ENCODE measurements around the gene TMEM239.

TMEM239 gene

GRCh38 chr20:2859330-2860121, 43.4 kb downstream of the TMEM239 start:
- no peak for DNase-seq

GRCh38 chr20:2864626-2865025, 48.5 kb downstream of the TMEM239 start:
- no peak for DNase-seq

- no peak for DNase-seq
Observed at GRCh38 chr20:2865101-2865500, 48.9 kb downstream of the TMEM239 start.

GRCh38 chr20:2865630-2866029, 49.5 kb downstream of the TMEM239 start:
- no peak for DNase-seq

GRCh38 chr20:2866236-2866635, 50.1 kb downstream of the TMEM239 start:
- DNase-seq: no peak

GRCh38 chr20:2867081-2867864, 51.1 kb downstream of the TMEM239 start:
- no peak for DNase-seq
